Stimulated activated naive CD4-positive, alpha-beta T cell (primary cell): ENCODE data around the gene CYB561.
A peak's percentile ranks its signal among the peaks of the same experiment; 100 is the strongest.

Source experiments
- DNase-seq, 6 experiments: peaks; one replicate each; lab custom pipeline; 2025; lab: John Stamatoyannopoulos, UW

Gene CYB561, protein sequence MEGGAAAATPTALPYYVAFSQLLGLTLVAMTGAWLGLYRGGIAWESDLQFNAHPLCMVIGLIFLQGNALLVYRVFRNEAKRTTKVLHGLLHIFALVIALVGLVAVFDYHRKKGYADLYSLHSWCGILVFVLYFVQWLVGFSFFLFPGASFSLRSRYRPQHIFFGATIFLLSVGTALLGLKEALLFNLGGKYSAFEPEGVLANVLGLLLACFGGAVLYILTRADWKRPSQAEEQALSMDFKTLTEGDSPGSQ

DNA sequence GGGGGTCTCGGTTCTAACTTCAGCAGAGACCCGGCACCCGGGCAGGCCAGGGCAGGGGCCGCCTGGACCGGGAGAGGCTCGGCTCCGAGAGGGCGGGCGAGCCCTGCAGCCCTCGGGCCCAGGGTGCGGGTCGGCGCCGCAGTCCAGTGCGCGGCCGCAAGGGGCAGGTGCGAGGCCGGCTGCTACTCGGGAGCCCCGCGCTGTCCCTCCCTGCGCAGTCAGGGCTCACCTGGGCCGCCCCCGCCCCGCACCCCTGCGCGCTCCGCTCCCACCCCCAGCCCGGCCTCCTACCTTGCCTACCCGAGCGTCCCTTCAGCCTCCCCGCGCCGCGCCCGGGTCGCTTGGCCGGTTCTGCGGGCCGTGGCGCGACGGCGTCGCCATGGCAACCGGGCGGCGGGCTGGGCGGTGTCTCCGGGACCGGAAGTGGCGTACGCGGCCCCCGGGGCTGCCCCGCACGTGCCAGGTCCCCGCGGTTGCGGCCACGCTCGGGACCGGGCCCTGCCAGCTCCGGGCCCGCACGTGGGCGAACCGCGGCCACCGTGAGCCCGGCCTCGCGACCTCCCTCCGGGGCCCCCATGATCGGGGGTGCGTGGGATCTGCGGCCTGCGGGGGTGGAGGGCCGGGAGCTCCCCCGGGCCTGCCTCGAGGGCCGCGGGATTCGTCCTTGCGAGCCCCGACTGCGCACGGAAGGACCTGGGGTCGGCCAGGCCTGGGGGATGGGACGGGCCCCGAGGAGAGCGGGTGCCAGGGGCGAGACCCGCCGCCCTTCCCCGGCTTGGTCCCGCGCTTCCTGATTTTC, at the start of gene CYB561:
TSS of gene CYB561 (minus strand) at position 353 of the 799 bp plus-strand sequence. CDS start 8,759 bp downstream, outside the sequence.
- DNase-seq, result peak; percentile 17 to 73 (median 60)

DNA sequence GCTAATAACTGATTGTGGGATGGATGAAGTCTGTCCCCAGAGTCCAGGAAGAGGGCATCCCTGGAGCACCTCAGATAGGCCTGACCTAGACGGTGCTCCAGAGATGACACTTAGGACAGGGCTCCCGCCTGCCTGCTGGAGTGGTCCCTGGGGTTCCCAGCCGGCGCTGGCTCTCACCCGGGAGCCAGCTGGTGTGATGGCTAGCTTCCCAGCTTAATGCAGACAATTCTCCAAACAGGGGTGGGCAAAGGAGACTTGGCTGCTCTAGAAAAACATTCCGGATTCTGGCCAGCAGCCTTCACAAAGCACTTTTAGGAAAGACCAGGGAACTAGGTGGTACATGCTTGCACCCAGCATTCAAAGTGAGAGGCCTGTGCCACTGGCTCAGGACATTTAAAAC, 49.4 kb upstream of the CYB561 start:
- DNase-seq, result no peak

DNA sequence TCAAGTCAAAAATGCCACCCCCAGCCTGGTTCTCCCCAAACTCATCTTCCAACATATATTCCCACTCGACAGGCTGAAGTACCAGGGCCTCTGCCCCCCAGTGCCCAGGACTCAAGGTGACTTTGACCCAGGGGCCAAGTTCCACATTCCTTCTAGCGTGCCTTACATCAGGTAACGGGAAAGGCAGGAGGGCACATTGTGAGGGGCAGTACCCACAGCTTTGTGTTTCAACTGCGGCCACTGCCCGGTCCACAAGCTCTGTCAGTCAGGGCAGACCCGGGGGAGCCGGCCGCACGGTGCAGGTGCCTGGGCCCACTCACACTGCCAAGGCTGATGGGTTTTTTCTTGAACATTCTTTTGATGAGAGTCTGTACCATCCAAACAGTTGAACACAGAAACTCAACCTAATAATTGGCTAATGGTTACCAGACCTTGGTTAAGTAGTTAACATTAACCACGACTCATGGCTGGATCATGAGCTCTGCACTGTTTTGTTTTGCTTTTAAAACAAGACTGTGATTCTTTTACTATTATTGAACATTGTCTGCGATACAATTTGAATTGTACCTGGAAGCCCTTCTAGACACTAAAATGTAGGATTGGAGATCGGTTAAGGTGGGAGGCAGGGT, 48.3 kb upstream of the CYB561 start:
- no peak for DNase-seq

DNA sequence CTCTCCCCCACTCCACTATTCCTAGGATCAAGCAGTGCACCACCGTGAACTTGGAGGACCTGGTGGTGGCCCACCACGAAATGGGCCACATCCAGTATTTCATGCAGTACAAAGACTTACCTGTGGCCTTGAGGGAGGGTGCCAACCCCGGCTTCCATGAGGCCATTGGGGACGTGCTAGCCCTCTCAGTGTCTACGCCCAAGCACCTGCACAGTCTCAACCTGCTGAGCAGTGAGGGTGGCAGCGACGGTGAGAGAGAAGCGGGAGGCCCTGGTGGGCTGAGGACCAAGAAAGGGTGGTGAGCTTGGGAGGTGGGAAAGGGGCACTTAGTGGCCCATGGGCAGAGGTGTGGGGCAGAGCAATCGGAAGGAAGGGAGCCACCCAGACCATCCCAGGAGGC, 47.3 kb upstream of the CYB561 start:
- no peak for DNase-seq

DNA sequence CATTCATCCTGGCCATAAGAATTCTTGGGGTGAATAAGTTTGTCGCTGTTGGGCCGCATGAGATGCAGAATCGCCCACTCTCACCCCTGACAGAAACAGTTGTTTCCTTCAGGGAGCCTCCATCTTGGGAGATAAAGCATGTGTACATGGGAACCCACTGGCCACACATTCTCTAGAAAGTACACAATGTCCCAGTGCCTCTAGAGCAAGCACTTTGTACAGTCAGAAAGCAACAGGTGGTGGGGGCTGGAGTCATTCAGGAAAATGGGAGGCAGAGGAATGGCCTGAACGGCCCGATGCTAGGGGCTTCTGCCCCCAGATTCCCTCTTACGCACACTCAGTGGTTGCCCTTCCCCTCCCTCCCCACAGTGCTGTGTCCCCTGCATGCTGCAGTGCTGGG, 46.8 kb upstream of the CYB561 start:
- no peak for DNase-seq

DNA sequence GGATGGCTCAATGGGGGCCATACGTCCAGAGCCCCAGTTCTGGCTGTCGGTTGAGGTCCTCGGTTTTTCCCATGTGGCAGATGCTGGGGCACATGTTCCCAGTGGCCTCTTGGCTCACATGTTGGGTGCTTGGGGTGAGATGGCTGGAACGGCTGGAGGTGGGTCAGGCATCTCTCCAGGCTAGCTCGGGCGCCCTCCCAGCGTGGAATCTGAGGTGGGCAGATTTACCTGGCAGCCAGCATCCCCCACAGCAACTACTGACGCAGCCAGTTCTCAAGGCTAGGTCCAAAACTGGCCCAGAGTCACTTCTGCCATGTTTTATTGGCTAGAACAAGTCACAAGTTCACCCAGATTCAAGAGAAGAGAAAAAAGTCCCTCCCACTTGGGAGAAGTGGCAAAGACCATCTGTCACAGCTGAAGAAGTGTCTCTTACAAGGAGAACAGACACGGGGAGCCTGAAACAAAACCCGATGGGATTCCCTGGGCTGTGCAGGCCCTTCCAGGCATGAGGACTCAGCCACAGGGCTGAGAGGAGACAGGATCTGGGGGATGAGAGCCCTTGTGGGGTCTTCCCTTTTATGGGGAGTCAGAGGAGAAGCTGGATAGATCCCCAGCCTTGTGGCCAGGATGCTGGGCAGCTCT, 46.0 kb upstream of the CYB561 start:
- DNase-seq, result no peak

DNA sequence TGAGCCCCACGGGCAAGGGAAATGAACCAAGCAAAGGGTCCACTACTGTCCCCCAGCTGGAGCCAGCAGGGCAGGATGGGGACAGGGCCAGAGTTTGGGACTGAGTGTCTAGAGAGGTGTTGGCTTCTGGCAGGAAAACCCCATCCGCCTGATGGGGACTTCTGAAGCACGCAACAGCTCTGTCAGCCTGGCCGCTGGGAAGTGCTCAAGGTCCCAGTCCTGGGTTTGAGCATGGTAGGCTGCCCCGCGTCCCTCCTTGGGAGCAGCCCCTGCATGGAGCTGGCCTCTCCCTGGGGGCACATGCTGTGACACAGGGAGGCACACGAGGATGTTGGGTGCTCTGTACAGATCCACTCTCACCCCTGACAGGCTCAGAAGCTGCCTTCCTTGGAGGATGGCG, 45.3 kb upstream of the CYB561 start:
- DNase-seq, result no peak

DNA sequence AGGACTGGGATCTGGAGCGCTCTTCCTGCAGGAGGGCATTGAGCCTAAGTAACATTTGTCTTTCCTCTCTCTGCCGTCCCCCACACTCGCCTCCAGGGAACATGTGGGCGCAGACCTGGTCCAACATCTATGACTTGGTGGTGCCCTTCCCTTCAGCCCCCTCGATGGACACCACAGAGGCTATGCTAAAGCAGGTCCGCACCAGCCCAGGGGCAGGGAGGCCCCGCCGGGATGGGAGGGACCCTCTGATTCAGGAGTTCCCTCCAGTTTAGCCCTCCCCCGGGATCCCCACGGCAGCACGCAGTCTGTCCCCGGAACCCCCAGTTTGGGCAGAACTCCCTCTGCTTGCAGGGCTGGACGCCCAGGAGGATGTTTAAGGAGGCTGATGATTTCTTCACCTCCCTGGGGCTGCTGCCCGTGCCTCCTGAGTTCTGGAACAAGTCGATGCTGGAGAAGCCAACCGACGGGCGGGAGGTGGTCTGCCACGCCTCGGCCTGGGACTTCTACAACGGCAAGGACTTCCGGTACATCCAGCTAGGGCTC, 44.8 kb upstream of the CYB561 start:
- DNase-seq, result no peak

DNA sequence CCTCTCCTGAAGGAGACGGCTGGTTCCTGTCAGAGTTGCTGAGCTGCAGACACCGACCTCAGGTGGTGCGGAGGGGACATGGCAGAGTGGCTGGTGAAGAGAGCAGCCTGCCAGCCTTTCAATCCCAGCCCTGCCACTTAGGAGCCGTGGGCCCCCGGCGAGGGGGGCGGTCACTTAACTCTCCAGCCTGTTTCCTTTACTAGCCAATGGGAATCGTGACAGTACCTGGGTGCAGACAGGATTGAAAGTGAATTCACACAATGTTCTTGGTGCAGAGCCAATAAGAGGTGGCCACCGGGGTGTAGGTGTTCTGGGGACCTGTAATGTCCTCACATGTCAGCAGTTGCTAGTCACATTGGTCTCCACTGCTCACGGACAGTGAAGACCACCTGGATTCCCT, 44.2 kb upstream of the CYB561 start:
- DNase-seq, result no peak

DNA sequence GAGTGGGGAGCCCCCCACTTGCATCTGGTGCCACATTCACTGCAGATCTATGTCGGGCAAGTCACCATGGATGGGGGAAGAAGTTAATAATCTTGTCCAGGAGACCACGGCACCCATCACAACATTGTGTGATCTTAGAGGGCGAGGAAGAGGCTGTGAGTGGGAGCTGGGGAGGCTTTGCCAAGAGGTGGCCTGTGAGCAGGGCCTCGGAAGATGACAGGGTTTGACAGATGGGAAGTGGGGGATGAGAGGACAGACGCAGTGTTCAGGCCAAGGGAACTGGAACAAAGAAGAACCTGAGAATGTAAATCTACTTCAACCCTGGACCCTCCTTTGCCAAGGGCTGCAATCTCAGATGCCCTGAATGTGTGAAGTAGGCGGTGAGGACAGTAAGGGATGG, 43.2 kb upstream of the CYB561 start:
- DNase-seq, result no peak

DNA sequence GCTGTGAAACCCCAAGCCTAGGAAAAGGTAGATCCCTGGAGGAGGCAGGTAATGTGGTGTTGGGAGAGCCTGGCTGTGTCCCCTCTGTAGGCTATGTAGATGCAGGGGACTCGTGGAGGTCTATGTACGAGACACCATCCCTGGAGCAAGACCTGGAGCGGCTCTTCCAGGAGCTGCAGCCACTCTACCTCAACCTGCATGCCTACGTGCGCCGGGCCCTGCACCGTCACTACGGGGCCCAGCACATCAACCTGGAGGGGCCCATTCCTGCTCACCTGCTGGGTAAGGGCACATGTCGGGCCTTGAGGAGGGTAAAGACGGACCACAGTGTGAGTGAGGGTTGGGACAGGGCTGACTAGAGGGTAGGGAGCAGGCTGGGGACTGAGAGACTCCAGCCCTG, 42.7 kb upstream of the CYB561 start:
- no peak for DNase-seq

DNA sequence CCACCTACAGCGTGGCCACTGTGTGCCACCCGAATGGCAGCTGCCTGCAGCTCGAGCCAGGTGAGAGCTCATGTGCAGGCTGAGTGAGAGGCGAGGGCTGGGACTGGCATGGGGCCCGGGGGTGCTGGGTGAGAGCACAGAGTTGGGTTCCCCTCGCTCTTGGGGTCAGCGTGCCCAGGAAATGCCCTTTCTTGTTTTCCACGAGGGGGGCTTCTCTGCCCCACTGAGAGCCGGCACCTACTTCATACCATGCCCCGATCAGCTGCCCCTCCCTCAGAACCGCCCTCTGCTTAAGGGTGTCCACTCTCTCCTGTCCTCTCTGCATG, 40.9 kb upstream of the CYB561 start:
- no peak for DNase-seq

DNA sequence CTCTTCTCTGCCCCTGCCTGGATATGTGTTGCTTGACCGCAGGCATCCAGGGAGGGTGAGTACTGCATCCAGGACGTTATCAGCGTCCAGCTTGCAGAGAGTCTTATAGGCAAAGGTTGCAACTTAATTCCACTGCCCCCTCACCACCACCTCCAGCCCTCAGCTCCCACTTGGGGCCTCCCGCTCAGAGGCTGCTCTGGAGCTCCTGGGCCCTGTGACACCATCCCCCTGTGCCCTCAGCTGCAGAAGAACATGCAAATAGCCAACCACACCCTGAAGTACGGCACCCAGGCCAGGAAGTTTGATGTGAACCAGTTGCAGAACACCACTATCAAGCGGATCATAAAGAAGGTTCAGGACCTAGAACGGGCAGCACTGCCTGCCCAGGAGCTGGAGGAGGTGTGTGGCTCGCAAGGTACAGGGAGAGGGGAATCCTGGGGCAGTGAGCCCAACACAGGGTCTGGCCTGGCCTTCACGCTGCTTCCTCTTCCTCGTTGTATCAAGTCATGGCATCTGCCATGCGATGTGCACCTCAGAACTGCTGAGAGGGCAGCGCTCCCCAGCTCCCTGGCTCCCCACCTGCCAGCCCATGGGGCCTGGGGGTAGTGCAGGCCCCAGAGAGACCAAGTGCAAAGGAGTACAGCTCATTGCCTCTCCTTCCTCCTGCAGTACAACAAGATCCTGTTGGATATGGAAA, 40.4 kb upstream of the CYB561 start:
- no peak for DNase-seq

DNA sequence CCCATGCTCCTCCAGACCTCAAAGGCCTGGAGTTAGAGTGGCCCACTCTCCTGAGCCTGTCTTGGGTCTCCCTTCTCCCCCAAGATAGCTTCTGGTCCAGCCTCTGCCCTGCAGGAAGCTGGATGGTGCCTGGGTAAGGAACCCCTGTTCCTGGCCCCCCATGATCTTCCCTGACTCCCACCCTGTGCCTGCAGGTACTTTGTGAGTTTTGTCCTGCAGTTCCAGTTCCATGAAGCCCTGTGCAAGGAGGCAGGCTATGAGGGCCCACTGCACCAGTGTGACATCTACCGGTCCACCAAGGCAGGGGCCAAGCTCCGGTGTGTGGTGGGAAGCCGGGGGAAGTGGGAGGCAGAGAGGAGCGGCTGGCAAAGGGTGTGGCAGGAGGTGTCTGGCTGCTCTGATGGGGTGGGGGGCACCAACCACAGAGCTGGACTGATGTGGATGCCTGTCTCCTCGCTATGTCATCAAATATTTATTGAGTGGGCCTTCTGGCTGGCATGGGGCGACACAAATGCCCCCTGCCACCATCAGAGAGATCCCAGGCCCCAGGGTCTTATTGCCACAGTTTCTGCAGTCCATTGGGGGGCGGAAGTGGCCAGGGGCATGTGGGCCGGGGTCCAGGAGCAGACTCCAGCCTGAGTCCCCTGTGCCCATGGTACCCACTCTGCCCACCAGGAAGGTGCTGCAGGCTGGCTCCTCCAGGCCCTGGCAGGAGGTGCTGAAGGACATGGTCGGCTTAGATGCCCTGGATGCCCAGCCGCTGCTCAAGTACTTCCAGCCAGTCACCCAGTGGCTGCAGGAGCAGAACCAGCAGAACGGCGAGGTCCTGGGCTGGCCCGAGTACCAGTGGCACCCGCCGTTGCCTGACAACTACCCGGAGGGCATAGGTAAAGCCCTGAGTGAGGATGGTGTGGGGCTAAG, 37.8 kb upstream of the CYB561 start:
- no peak for DNase-seq

DNA sequence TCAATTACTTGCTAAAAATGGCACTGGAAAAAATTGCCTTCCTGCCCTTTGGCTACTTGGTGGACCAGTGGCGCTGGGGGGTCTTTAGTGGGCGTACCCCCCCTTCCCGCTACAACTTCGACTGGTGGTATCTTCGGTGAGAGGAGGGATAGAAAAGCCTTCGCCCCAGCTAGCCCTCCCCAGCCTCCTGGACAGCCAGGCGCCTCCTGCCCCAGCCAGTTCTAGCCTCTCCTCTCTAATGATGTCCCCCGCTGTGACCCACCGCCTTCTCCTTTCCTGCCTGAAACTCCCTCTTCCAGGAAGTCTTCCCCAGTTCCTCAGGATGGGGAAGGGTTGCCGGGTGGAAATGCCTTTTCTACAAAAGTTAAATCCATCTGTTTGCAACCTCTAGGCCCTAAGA, 36.9 kb upstream of the CYB561 start:
- no peak for DNase-seq

DNA sequence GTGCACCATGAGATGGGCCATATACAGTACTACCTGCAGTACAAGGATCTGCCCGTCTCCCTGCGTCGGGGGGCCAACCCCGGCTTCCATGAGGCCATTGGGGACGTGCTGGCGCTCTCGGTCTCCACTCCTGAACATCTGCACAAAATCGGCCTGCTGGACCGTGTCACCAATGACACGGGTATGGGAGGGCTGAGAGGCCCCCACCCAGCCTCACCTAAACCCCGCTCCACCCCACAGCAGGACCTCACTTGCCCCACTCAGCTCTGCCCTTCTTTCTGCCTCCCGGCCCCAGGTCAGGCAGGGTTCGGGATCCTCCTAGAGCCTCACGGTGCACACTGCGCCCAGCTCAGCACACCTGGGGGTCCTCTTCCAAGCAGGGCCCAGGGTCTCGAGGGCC, 36.4 kb upstream of the CYB561 start:
- DNase-seq, result no peak

DNA sequence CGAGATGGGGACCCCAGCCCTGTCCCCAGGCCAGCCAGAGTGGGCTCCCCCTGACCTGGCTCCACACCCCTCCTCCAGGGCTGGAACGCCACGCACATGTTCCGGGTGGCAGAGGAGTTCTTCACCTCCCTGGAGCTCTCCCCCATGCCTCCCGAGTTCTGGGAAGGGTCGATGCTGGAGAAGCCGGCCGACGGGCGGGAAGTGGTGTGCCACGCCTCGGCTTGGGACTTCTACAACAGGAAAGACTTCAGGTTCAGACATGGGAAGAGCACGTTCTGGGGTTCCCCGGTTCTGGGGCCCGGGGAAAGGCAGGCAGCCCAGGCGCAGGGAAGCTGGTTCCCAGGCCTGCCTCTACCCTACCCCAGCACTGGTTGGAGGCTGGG, 35.4 kb upstream of the CYB561 start:
- no peak for DNase-seq

DNA sequence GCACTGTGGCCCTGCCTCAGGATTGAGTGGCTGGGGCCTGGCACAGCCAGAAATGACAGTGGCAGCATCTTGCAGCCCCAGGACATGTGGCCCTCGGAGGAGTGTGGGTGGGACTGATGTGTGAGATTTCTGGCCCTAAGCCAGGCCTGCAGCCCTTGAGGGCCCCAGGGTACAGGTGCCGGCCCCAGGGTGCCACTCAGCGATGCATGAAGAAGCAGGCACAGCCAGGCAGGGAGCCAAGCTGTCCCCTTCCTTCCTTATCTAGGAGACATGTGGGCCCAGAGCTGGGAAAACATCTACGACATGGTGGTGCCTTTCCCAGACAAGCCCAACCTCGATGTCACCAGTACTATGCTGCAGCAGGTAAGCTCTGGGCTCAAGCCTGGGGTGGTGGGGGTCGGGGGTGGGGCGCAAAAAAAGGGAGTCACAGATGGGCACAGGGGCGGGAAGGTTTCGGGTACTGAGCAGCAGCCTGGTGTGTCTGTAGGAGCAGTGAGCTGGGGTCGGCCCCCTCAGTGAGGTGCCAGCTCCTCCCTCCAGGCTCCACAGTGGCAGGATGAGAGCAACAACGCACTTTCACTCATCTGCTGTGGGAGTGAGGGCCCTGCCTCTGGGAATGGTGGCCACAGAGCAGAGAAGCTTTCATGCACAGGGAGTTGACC, 34.9 kb upstream of the CYB561 start:
- DNase-seq, result no peak

DNA sequence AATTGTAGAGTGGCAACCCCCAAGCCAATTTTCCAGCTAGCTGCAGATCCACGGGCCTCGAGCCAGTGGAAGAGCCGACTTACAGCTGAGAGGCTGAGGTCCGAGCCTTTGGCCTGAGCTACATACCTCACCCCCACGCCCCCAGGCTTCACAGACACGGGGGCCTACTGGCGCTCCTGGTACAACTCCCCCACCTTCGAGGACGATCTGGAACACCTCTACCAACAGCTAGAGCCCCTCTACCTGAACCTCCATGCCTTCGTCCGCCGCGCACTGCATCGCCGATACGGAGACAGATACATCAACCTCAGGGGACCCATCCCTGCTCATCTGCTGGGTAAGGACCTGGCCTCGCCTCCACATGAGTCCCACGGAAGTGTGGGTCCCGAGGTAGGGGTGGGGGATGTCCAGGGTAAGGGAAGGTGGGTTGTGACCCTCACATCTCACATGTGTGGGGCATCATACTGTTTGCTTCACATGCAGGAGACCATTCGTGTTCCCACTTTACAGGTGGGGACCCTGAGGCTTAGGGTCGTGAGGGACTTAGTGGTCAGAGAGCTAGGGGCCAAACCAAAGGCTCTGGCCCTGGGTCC, 34.2 kb upstream of the CYB561 start:
- DNase-seq, result no peak
